ENCODE results near the gene EFHD2.

EFHD2 gene

DNA sequence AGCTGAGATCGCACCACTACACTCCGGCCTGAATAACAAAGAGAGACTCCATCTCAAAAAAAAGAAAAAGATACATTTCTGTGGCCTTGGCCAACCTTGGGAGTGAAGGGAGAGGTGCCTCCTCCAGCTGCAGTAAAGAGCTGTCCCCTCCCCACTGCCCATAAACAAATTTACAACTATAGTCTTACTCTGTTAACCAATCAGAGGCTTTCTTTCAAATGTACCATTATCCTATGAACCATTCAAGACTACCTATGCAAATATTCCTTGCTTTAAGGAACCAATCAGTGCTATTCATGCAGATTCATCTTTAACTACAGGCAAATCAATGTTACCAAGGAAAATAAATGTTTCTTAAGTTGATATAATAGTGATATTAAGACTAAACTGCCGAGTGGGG, 67.2 kb downstream of the EFHD2 start:
- DNase-seq (ENCODE audit: low spot score): no peak

- no peak for DNase-seq (ENCODE audit: low spot score)
Observed at GRCh38 chr1:15477646-15478212, 68.0 kb downstream of the EFHD2 start.
